ENCODE results near the gene CORO2A. TPM values are rescaled to one million over a fixed set of nuclear protein-coding genes. Genes with fewer than 3 reads are reported as not detected.
A peak's percentile ranks its signal among the peaks of the same experiment; 100 is the strongest.

The CORO2A gene
- total and polyA plus RNA-seq, 7 donors, result 1.2 to 39.6 (median 1.8) TPM

DNA sequence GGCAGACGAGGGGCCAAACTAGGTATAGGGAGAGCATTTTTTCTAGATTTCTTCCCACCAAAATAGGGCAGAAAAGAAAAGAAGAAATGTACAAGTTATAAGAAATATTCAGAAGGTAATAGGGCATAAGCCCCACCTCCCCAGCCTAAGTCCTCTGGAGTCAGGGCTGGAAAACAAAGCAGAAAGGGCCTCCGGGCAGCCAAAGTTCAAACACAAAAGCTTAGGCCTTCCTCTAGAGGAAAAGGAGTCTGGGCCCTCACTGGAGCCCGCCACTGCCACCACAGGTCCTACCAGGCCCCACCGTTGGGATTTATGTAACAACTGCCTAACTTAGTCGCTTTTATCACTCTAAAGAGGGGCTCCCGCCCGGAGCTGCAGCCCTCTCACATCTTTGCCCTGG lies 35.4 kb upstream of the CORO2A start:
- Histone ChIP-seq H3K27me3 (no peaks in the 10 kb centered on the region), H3K27ac (no peak overlapping the region), H3K4me3 (no peak overlapping the region), H3K4me1 (no peaks in the 10 kb centered on the region), H3K36me3 (peaks cover 0 to 35% (median 2%) of the 10 kb centered on the region in 4 donors), H3K9me3 (no peaks in the 10 kb centered on the region)
- TF ChIP-seq EP300 (IDR thresholded peaks at IDR 0.05) (no peak), POLR2AphosphoS5 (IDR thresholded peaks at IDR 0.05) (no peak), POLR2A (IDR thresholded peaks at IDR 0.05) (no peak), CTCF (IDR thresholded peaks at IDR 0.05) (no peak)
- WGBS, 2 donors, result 90% methylated on average over 7 of the region's 7 CpGs
- intact Hi-C loops (cut with DNase I), result no loop called here
- peak; percentile 21 for DNase-seq

DNA sequence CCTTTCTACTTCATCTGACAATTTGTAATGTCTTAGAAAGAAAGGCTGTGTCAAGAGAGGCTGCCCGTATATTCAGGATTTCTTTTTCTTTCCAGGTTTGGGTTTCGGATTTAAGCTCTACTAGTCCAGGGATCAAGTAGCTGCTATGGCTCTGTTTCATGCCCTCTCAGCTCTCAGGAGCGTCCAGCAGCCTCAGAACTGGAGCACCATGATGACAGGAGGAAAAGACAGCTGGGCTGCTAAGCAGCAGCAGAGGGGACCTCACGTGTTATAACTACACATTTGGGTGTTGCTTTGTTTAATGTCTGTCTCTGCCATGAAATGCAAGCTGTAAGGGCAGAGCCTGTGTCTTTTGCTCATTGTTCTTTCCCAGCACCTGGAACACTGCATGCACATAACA lies 34.5 kb upstream of the CORO2A start:
- intact Hi-C loops (cut with DNase I), result no loop called here
- Histone ChIP-seq H3K27me3 (no peaks in the 10 kb centered on the region), H3K9me3 (no peaks in the 10 kb centered on the region), H3K4me3 (no peak overlapping the region), H3K36me3 (peaks cover 0 to 31% (median 2%) of the 10 kb centered on the region in 4 donors), H3K4me1 (no peaks in the 10 kb centered on the region), H3K27ac (no peak overlapping the region)
- TF ChIP-seq POLR2AphosphoS5 (IDR thresholded peaks at IDR 0.05) (no peak), CTCF (IDR thresholded peaks at IDR 0.05) (no peak), POLR2A (IDR thresholded peaks at IDR 0.05) (no peak), EP300 (IDR thresholded peaks at IDR 0.05) (no peak)
- WGBS, 2 donors, result 70 to 84% methylated on average over 4 of the region's 4 CpGs
- no peak for DNase-seq

DNA sequence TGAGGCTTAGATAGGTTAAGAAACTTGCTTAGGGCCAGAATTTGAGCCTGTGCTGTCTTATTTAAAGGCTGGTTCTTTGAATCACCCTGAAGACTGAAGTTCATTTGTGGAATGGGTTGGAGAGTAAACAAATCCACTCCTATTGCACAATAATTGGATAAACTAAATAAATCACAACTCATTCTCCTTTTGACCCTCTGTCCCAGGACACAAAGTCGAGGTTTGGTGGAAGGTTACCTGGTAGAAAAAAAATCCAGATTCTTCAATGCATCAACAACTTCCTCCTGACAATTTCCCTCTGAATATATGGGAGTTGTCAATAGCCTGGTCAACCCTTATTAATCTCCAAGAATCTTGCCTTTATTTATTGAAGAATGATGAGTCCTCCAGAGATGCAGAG lies 34.1 kb upstream of the CORO2A start:
- H3K27me3 ChIP-seq, result no peaks in the 10 kb centered on the region
- H3K27ac ChIP-seq, result no peak overlapping the region
- DNase-seq, result no peak
- H3K36me3 ChIP-seq, result peaks cover 0 to 31% (median 2%) of the 10 kb centered on the region in 4 donors
- 5 to 44% methylated on average over 1 of the region's 1 CpG for WGBS, 2 donors
- intact Hi-C loops (cut with DNase I), result no loop called here
- H3K4me1 ChIP-seq, result no peaks in the 10 kb centered on the region
- no peaks in the 10 kb centered on the region for H3K9me3 ChIP-seq
- no peak overlapping the region for H3K4me3 ChIP-seq
- TF ChIP-seq CTCF (IDR thresholded peaks at IDR 0.05), result no peak
- TF ChIP-seq POLR2AphosphoS5 (IDR thresholded peaks at IDR 0.05), result no peak
- no peak for TF ChIP-seq EP300 (IDR thresholded peaks at IDR 0.05)
- no peak for TF ChIP-seq POLR2A (IDR thresholded peaks at IDR 0.05)

DNA sequence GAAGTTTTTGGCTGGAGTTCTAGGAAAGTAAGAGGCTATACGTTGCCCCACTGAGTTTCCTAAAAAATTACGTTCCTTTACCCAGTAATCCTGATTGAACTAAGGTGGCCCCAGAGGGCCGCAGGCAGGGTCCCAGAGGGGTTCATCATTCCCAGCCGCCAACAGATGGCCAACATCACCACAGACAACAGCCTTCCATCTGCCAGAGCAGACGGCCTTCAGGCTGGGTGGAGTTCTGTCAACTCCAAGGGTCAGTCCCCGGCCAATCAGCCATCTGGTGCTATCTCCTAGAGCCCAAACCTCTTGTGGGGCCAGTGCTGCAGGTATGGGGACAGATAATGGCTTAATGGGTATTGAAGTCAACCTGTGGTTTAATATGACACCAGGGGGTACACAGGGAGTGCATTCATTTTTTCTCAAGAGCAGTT lies 32.6 kb upstream of the CORO2A start:
- DNase-seq, result peak; percentile 28
- H3K4me3 ChIP-seq, result no peak overlapping the region
- no peaks in the 10 kb centered on the region for H3K27me3 ChIP-seq
- peaks cover 0 to 33% (median 7%) of the 10 kb centered on the region in 4 donors for H3K36me3 ChIP-seq
- TF ChIP-seq CTCF (IDR thresholded peaks at IDR 0.05), result no peak
- TF ChIP-seq POLR2AphosphoS5 (IDR thresholded peaks at IDR 0.05), result peak in 1 of 4 donors; percentile 12
- H3K9me3 ChIP-seq, result no peaks in the 10 kb centered on the region
- H3K4me1 ChIP-seq, result no peaks in the 10 kb centered on the region
- H3K27ac ChIP-seq, result no peak overlapping the region
- intact Hi-C loops (cut with DNase I), result no loop called here
- WGBS, 2 donors, result 66 to 84% methylated on average over 6 of the region's 6 CpGs
